Uterus (tissue), 2 donors: ENCODE results near the gene ANKRD44.

Experiments used
- POLR2A ChIP-seq, 2 donors: fragments of 450-650 bp; IDR thresholded peaks; one replicate each; pipeline ENCODE4 v1.6.1; 2016; ENCODE audit warnings: antibody characterized with exemption in 2 of 2, mild to moderate bottlenecking in 1 of 2, moderate library complexity in 1 of 2
- TF ChIP-seq, protein P1 (sequence below), 4 experiments: fragments of 200-600 bp in 2 of 4; fragments of 450-650 bp in 2 of 4; sonication (generic) in 2 of 4; IDR thresholded peaks; one replicate each; pipeline ENCODE4 v1.5.1; 2016 to 2019; ENCODE audit warnings: antibody characterized with exemption in 4 of 4, mild to moderate bottlenecking in 2 of 4, moderate library complexity in 1 of 4

GRCh38 chr2:197200762-197201058 is 109.9 kb downstream of the ANKRD44 start:
- TF ChIP-seq, protein P1, sequence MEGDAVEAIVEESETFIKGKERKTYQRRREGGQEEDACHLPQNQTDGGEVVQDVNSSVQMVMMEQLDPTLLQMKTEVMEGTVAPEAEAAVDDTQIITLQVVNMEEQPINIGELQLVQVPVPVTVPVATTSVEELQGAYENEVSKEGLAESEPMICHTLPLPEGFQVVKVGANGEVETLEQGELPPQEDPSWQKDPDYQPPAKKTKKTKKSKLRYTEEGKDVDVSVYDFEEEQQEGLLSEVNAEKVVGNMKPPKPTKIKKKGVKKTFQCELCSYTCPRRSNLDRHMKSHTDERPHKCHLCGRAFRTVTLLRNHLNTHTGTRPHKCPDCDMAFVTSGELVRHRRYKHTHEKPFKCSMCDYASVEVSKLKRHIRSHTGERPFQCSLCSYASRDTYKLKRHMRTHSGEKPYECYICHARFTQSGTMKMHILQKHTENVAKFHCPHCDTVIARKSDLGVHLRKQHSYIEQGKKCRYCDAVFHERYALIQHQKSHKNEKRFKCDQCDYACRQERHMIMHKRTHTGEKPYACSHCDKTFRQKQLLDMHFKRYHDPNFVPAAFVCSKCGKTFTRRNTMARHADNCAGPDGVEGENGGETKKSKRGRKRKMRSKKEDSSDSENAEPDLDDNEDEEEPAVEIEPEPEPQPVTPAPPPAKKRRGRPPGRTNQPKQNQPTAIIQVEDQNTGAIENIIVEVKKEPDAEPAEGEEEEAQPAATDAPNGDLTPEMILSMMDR (IDR thresholded peaks at IDR 0.05) = no peak
- TF ChIP-seq POLR2A (IDR thresholded peaks at IDR 0.05) = no peak
